DOHH2 (cell line): ENCODE measurements around the gene ARHGEF12.

Experiments used
- H3F3A ChIP-seq: fragments of 200-600 bp; sonication (generic), shearing (Covaris generic); 2 replicates; pipeline ENCODE4 v1.6.0; 2016; ENCODE audit warnings: antibody characterized with exemption, mild to moderate bottlenecking; ENCODE audit not compliant: control insufficient read depth, insufficient read depth
- H3K27ac ChIP-seq: fragments of 200-600 bp; sonication (generic); 2 replicates; pipeline ENCODE4 v1.5.1; 2014; ENCODE audit warnings: low read depth, mild to moderate bottlenecking, low read length, moderate library complexity
- H3K27me3 ChIP-seq: fragments of 200-600 bp; sonication (generic); 2 replicates; pipeline ENCODE4 v1.6.1; 2014; ENCODE audit warnings: mild to moderate bottlenecking, low read length, mixed read lengths; ENCODE audit not compliant: control insufficient read depth
- H3K36me3 ChIP-seq: fragments of 200-600 bp; sonication (generic); 2 replicates; pipeline ENCODE4 v1.6.1; 2014; ENCODE audit warnings: mild to moderate bottlenecking, low read length, moderate library complexity, mixed read lengths; ENCODE audit not compliant: control insufficient read depth
- H3K4me1 ChIP-seq: fragments of 200-600 bp; sonication (generic); 2 replicates; pipeline ENCODE4 v1.6.1; 2014; ENCODE audit warnings: mild to moderate bottlenecking, low read length, mixed read lengths; ENCODE audit not compliant: control insufficient read depth
- H3K4me2 ChIP-seq: fragments of 200-600 bp; sonication (generic); 2 replicates; pipeline ENCODE4 v1.6.0; 2014; ENCODE audit warnings: mild to moderate bottlenecking, low read length, moderate library complexity
- H3K4me3 ChIP-seq: fragments of 200-600 bp; sonication (generic); 2 replicates; pipeline ENCODE4 v1.5.1; 2014; ENCODE audit warnings: mild to moderate bottlenecking, low read length, mixed read lengths
- H3K79me2 ChIP-seq: fragments of 200-600 bp; sonication (generic); 2 replicates; pipeline ENCODE4 v1.6.1; 2014; ENCODE audit warnings: mild to moderate bottlenecking, low read length, mixed read lengths; ENCODE audit not compliant: control insufficient read depth
- H3K9me2 ChIP-seq: fragments of 200-600 bp; sonication (generic); replicated peaks from 2 replicates; pipeline ENCODE4 v1.6.1; 2014; ENCODE audit warnings: mild to moderate bottlenecking, low read length, mixed read lengths; ENCODE audit not compliant: control insufficient read depth
- H3K9me3 ChIP-seq: fragments of 200-600 bp; sonication (generic); 2 replicates; pipeline ENCODE4 v1.6.1; 2014; ENCODE audit warnings: antibody characterized with exemption, low read length, mixed read lengths; ENCODE audit not compliant: control insufficient read depth, insufficient read depth
- H4K20me1 ChIP-seq: fragments of 200-600 bp; sonication (generic); 2 replicates; pipeline ENCODE4 v1.6.0; 2014; ENCODE audit warnings: low read depth, mild to moderate bottlenecking, antibody characterized with exemption, low read length, moderate library complexity; ENCODE audit not compliant: control insufficient read depth, insufficient read depth
- CTCF ChIP-seq: fragments of 200-600 bp; sonication (generic); IDR thresholded peaks from one replicate; pipeline ENCODE4 v1.5.1; 2014; ENCODE audit warnings: antibody characterized with exemption, mild to moderate bottlenecking, low read depth, low read length; ENCODE audit not compliant: poor library complexity, severe bottlenecking
- EZH2phosphoT487 ChIP-seq: fragments of 200-600 bp; sonication (generic); IDR thresholded peaks from 2 replicates; pipeline ENCODE4 v1.6.1; 2017; ENCODE audit warnings: borderline replicate concordance, mild to moderate bottlenecking, antibody characterized with exemption, low read length, moderate library complexity, mixed read lengths

The ARHGEF12 gene

GRCh38 chr11:120302001-120302805 lies 34.0 kb upstream of the ARHGEF12 start:
- no peaks in the 10 kb centered on the region for H3F3A ChIP-seq
- no peak overlapping the region for H3K4me3 ChIP-seq
- H3K36me3 ChIP-seq = no peaks in the 10 kb centered on the region
- no peaks in the 10 kb centered on the region for H3K9me3 ChIP-seq
- H3K27me3 ChIP-seq = peaks cover 11% of the 10 kb centered on the region; the same call in 1 of the 2 replicates
- no peak overlapping the region for H3K27ac ChIP-seq
- H4K20me1 ChIP-seq = peaks cover 3% of the 10 kb centered on the region
- no peak overlapping the region for H3K4me2 ChIP-seq
- no peaks in the 10 kb centered on the region for H3K9me2 ChIP-seq
- TF ChIP-seq CTCF (no peak), EZH2phosphoT487 (no peak)
- no peaks in the 10 kb centered on the region for H3K79me2 ChIP-seq
- H3K4me1 ChIP-seq = no peaks in the 10 kb centered on the region

GRCh38 chr11:120303004-120303637 lies 33.1 kb upstream of the ARHGEF12 start:
- Histone ChIP-seq H3K4me3 (no peak overlapping the region), H3K9me3 (no peaks in the 10 kb centered on the region), H3K27me3 (peaks cover 11% of the 10 kb centered on the region; the same call in 1 of the 2 replicates), H3K4me1 (no peaks in the 10 kb centered on the region), H3K9me2 (no peaks in the 10 kb centered on the region), H3K79me2 (no peaks in the 10 kb centered on the region), H3K27ac (no peak overlapping the region), H3K36me3 (no peaks in the 10 kb centered on the region), H3F3A (no peaks in the 10 kb centered on the region), H4K20me1 (peaks cover 3% of the 10 kb centered on the region), H3K4me2 (no peak overlapping the region)
- no peak for TF ChIP-seq EZH2phosphoT487
- TF ChIP-seq CTCF = peak; percentile 94

GRCh38 chr11:120304526-120304925 lies 31.7 kb upstream of the ARHGEF12 start:
- Histone ChIP-seq H3K9me3 (no peaks in the 10 kb centered on the region), H3K27me3 (peaks cover 10% of the 10 kb centered on the region; the same call in 1 of the 2 replicates), H3K9me2 (no peaks in the 10 kb centered on the region), H3K27ac (no peak overlapping the region), H3K4me3 (no peak overlapping the region), H3F3A (no peaks in the 10 kb centered on the region), H3K79me2 (no peaks in the 10 kb centered on the region), H3K36me3 (no peaks in the 10 kb centered on the region), H3K4me1 (no peaks in the 10 kb centered on the region), H3K4me2 (no peak overlapping the region), H4K20me1 (peaks cover 3% of the 10 kb centered on the region)
- TF ChIP-seq EZH2phosphoT487 (no peak), CTCF (no peak)
